Central memory CD8-positive, alpha-beta T cell (primary cell): Measurements from ENCODE around the gene STARD10.

Source experiments
- ATAC-seq: fragments of 150-1000 bp; cut with Tn5 transposase; replicated peaks from 2 replicates; pipeline ENCODE4 v1.10.0; 2022; ENCODE audit warnings: mild to moderate bottlenecking, moderate FRiP score, moderate number of reproducible peaks; ENCODE audit not compliant: poor library complexity, severe bottlenecking; ENCODE audit errors: extremely low read depth
- DNase-seq, 2 donors: peaks; one replicate each; pipeline ENCODE4 v3.0.0; 2021; ENCODE audit warnings: low spot score in 2 of 2
- H3K27ac Mint-ChIP-seq: one replicate; pipeline ENCODE4 v1.8.0; 2022; ENCODE audit warnings: low read depth, mild to moderate bottlenecking, moderate library complexity, mixed read lengths
- H3K27me3 Mint-ChIP-seq: one replicate; pipeline ENCODE4 v1.8.0; 2022; ENCODE audit warnings: mixed read lengths
- H3K36me3 Mint-ChIP-seq: one replicate; pipeline ENCODE4 v1.8.0; 2022; ENCODE audit warnings: mild to moderate bottlenecking, moderate library complexity, mixed read lengths; ENCODE audit not compliant: insufficient read depth
- H3K4me1 Mint-ChIP-seq: one replicate; pipeline ENCODE4 v1.8.0; 2022; ENCODE audit warnings: mixed read lengths
- H3K4me3 Mint-ChIP-seq: one replicate; pipeline ENCODE4 v1.8.0; 2022; ENCODE audit warnings: mild to moderate bottlenecking, moderate library complexity, mixed read lengths
- H3K9me3 Mint-ChIP-seq: one replicate; pipeline ENCODE4 v1.8.0; 2022; ENCODE audit warnings: mixed read lengths

STARD10 gene

GRCh38 chr11:72724021-72724551 is 69.8 kb downstream of the STARD10 start:
- peak overlapping the region; percentile 11 for H3K4me3 Mint-ChIP-seq
- peaks cover 36% of the 10 kb centered on the region for H3K36me3 Mint-ChIP-seq
- H3K4me1 Mint-ChIP-seq = peaks cover 58% of the 10 kb centered on the region

GRCh38 chr11:72723508-72723907 is 70.3 kb downstream of the STARD10 start:
- H3K4me1 Mint-ChIP-seq = peaks cover 64% of the 10 kb centered on the region
- no peak for ATAC-seq
- no peak overlapping the region for H3K27ac Mint-ChIP-seq
- peaks cover 36% of the 10 kb centered on the region for H3K36me3 Mint-ChIP-seq
- no peak for DNase-seq
- no peaks in the 10 kb centered on the region for H3K9me3 Mint-ChIP-seq
- H3K27me3 Mint-ChIP-seq = no peaks in the 10 kb centered on the region
- peak overlapping the region; percentile 11 for H3K4me3 Mint-ChIP-seq

More at GRCh38 chr11:72724021-72724551, 69.8 kb downstream of the STARD10 start:
- ATAC-seq (no peak), DNase-seq (no peak)
- Mint-ChIP-seq H3K27me3 (no peaks in the 10 kb centered on the region), H3K9me3 (no peaks in the 10 kb centered on the region), H3K27ac (peak overlapping the region; percentile 93)

GRCh38 chr11:72722050-72722748 is 71.6 kb downstream of the STARD10 start:
- H3K4me3 Mint-ChIP-seq = peak overlapping the region; percentile 83
- H3K4me1 Mint-ChIP-seq = peaks cover 70% of the 10 kb centered on the region
- no peaks in the 10 kb centered on the region for H3K9me3 Mint-ChIP-seq
- ATAC-seq (peak; percentile 86), DNase-seq (peak; percentile 85 to 86)
- peaks cover 36% of the 10 kb centered on the region for H3K36me3 Mint-ChIP-seq
- peak overlapping the region; percentile 94 for H3K27ac Mint-ChIP-seq
- no peaks in the 10 kb centered on the region for H3K27me3 Mint-ChIP-seq

- Mint-ChIP-seq H3K4me1 (peaks cover 69% of the 10 kb centered on the region), H3K27me3 (no peaks in the 10 kb centered on the region), H3K9me3 (no peaks in the 10 kb centered on the region), H3K4me3 (peak overlapping the region; percentile 83), H3K36me3 (peaks cover 36% of the 10 kb centered on the region), H3K27ac (peak overlapping the region; percentile 94)
- ATAC-seq (peak; percentile 67), DNase-seq (peak; percentile 48 to 64)
These were observed 72.2 kb downstream of the STARD10 start for GRCh38 chr11:72721689-72722049.

GRCh38 chr11:72721276-72721675 is 72.6 kb downstream of the STARD10 start:
- peak overlapping the region; percentile 83 for H3K4me3 Mint-ChIP-seq

GRCh38 chr11:72720784-72721183 is 73.1 kb downstream of the STARD10 start:
- peaks cover 34% of the 10 kb centered on the region for H3K36me3 Mint-ChIP-seq
- H3K27ac Mint-ChIP-seq = peak overlapping the region; percentile 94
- H3K4me1 Mint-ChIP-seq = peaks cover 74% of the 10 kb centered on the region
- H3K9me3 Mint-ChIP-seq = no peaks in the 10 kb centered on the region
- no peaks in the 10 kb centered on the region for H3K27me3 Mint-ChIP-seq
- H3K4me3 Mint-ChIP-seq = peak overlapping the region; percentile 83
- no peak for ATAC-seq
- no peak for DNase-seq

More at GRCh38 chr11:72721276-72721675, 72.6 kb downstream of the STARD10 start:
- DNase-seq = no peak
- no peaks in the 10 kb centered on the region for H3K27me3 Mint-ChIP-seq
- H3K27ac Mint-ChIP-seq = peak overlapping the region; percentile 94
- H3K9me3 Mint-ChIP-seq = no peaks in the 10 kb centered on the region
- no peak for ATAC-seq
- peaks cover 71% of the 10 kb centered on the region for H3K4me1 Mint-ChIP-seq
- peaks cover 34% of the 10 kb centered on the region for H3K36me3 Mint-ChIP-seq

- DNase-seq (no peak), ATAC-seq (no peak)
- H3K27ac Mint-ChIP-seq = peak overlapping the region; percentile 94
These were observed 73.8 kb downstream of the STARD10 start for GRCh38 chr11:72720047-72720446.

GRCh38 chr11:72719551-72719950 is 74.3 kb downstream of the STARD10 start:
- Mint-ChIP-seq H3K4me1 (peaks cover 77% of the 10 kb centered on the region), H3K9me3 (no peaks in the 10 kb centered on the region), H3K36me3 (peaks cover 31% of the 10 kb centered on the region), H3K27me3 (no peaks in the 10 kb centered on the region), H3K4me3 (peak overlapping the region; percentile 83), H3K27ac (peak overlapping the region; percentile 94)
- ATAC-seq = no peak
- no peak for DNase-seq

More at GRCh38 chr11:72720047-72720446, 73.8 kb downstream of the STARD10 start:
- peaks cover 31% of the 10 kb centered on the region for H3K36me3 Mint-ChIP-seq
- no peaks in the 10 kb centered on the region for H3K27me3 Mint-ChIP-seq
- H3K9me3 Mint-ChIP-seq = no peaks in the 10 kb centered on the region
- H3K4me1 Mint-ChIP-seq = peaks cover 74% of the 10 kb centered on the region
- H3K4me3 Mint-ChIP-seq = peak overlapping the region; percentile 83

GRCh38 chr11:72719144-72719543 is 74.7 kb downstream of the STARD10 start:
- H3K4me3 Mint-ChIP-seq = peak overlapping the region; percentile 83
- peaks cover 81% of the 10 kb centered on the region for H3K4me1 Mint-ChIP-seq
- ATAC-seq = peak; percentile 11
- H3K9me3 Mint-ChIP-seq = no peaks in the 10 kb centered on the region
- no peaks in the 10 kb centered on the region for H3K27me3 Mint-ChIP-seq
- peak overlapping the region; percentile 94 for H3K27ac Mint-ChIP-seq
- peaks cover 28% of the 10 kb centered on the region for H3K36me3 Mint-ChIP-seq
- DNase-seq = no peak

- Mint-ChIP-seq H3K27ac (no peak overlapping the region), H3K9me3 (no peaks in the 10 kb centered on the region), H3K4me1 (peaks cover 77% of the 10 kb centered on the region), H3K4me3 (peak overlapping the region; percentile 1), H3K27me3 (no peaks in the 10 kb centered on the region), H3K36me3 (peaks cover 27% of the 10 kb centered on the region)
- DNase-seq (no peak), ATAC-seq (no peak)
These were observed 75.7 kb downstream of the STARD10 start for GRCh38 chr11:72718101-72718501.

- Mint-ChIP-seq H3K36me3 (peaks cover 23% of the 10 kb centered on the region), H3K27ac (no peak overlapping the region)
- no peak for ATAC-seq
These were observed 76.9 kb downstream of the STARD10 start for GRCh38 chr11:72716788-72717435.

GRCh38 chr11:72716290-72716689 is 77.6 kb downstream of the STARD10 start:
- no peaks in the 10 kb centered on the region for H3K27me3 Mint-ChIP-seq
- H3K4me3 Mint-ChIP-seq = no peak overlapping the region
- peaks cover 20% of the 10 kb centered on the region for H3K36me3 Mint-ChIP-seq
- no peaks in the 10 kb centered on the region for H3K9me3 Mint-ChIP-seq
- ATAC-seq = no peak
- no peak for DNase-seq
- H3K27ac Mint-ChIP-seq = peak overlapping the region; percentile 53
- peaks cover 70% of the 10 kb centered on the region for H3K4me1 Mint-ChIP-seq

More at GRCh38 chr11:72716788-72717435, 76.9 kb downstream of the STARD10 start:
- H3K4me1 Mint-ChIP-seq = peaks cover 75% of the 10 kb centered on the region
- H3K9me3 Mint-ChIP-seq = no peaks in the 10 kb centered on the region
- DNase-seq = no peak
- no peaks in the 10 kb centered on the region for H3K27me3 Mint-ChIP-seq
- H3K4me3 Mint-ChIP-seq = no peak overlapping the region

GRCh38 chr11:72712841-72713240 is 81.0 kb downstream of the STARD10 start:
- peaks cover 31% of the 10 kb centered on the region for H3K36me3 Mint-ChIP-seq
- no peak for ATAC-seq
- H3K27me3 Mint-ChIP-seq = no peaks in the 10 kb centered on the region
- DNase-seq = no peak
- H3K4me1 Mint-ChIP-seq = peaks cover 56% of the 10 kb centered on the region
- H3K27ac Mint-ChIP-seq = no peak overlapping the region
- no peaks in the 10 kb centered on the region for H3K9me3 Mint-ChIP-seq
- no peak overlapping the region for H3K4me3 Mint-ChIP-seq
